ENCODE results near the gene GALNT14. TPM values are rescaled to one million over a fixed set of nuclear protein-coding genes. Genes with fewer than 3 reads are reported as not detected.

Gene GALNT14
- total RNA-seq, 1 donor from 2014 or later, result 151 TPM

GRCh38 chr2:30899516-30900054 lies 238.7 kb downstream of the GALNT14 start:
- DNase-seq (ENCODE audit: low read depth), result no peak

- no peak for DNase-seq (ENCODE audit: low read depth)
Measured at GRCh38 chr2:30897539-30897938, 240.7 kb downstream of the GALNT14 start.

DNA sequence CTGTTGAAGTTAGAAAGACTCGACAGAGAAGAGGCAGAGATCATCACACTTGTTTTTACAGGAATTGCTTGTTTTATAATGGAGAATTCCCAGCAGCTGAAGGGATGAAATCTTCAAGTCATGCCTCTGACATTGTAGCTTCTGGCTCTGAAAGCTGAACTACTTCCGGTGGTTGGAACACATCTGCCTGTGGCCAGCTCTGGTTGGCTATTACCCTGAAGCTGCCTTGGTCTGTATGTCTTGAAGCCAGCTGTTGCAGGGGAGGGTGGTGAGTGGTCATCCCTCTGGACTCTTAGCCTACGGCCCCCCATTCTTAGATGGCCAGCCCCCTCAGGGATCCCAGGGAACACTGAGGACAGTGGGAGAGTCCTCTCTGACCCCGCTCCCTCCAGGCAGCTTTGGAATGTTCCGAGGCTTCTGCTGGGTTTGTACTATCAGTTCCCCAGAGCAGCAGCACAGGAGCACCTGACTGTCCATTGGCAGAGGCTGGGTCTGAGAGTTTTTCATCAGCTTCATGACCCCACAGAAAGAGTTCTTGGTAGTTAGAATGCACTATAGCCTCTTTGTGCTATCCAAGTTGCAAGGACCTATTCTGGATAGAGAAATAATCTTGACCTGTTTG lies 243.6 kb downstream of the GALNT14 start:
- DNase-seq (ENCODE audit: low read depth), result no peak

DNA sequence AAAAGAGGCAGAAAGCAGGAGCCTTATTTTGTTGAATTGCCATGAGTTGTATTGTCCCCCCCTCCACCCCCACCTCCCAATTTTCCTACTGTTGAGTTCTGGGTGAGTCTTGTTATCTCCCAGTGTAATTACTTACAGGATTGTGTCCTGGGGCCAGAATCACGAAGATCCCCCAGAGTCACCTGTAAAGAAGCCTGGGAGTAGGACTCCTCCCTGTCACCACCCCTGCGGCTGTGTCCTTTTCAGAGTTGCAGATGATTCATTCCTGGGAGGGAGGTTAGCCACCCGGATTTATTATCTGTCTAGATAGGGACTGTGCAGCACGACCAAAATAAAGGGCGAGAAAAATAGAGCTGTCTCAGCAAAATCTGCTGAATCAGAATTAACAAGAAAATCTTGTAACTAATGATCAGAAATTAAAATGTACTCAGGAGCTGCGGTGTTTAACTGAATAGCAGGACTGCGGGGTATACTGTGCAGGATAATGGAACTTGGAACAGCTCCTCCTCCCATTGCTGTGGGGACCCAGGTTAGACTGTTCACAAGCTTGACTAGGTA lies 249.3 kb downstream of the GALNT14 start:
- DNase-seq (ENCODE audit: low read depth), result no peak

- peak; percentile 78 for DNase-seq (ENCODE audit: low read depth)
Measured at GRCh38 chr2:30886080-30886479, 252.2 kb downstream of the GALNT14 start.

- DNase-seq (ENCODE audit: low read depth), result no peak
Measured at GRCh38 chr2:30883822-30884221, 254.4 kb downstream of the GALNT14 start.

DNA sequence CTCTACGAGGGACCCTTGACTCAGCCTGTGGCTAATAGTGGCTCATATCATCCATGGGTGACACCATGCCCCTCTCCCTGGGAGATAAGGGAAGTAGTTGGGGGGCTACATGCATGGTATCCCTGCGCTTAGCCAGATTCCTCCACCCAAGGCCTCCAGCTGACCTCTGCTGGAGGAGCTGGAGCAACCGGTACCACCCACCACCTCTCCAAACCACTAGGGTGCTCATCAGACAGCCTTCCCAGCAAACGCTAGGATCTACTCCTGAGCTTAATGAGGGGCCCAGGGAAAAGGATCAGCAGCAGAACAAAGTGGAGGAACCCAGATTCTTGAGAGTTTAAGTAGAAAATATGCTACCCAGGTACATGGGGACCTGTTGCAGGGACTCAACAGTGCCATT lies 255.1 kb downstream of the GALNT14 start:
- DNase-seq (ENCODE audit: low read depth), result no peak

DNA sequence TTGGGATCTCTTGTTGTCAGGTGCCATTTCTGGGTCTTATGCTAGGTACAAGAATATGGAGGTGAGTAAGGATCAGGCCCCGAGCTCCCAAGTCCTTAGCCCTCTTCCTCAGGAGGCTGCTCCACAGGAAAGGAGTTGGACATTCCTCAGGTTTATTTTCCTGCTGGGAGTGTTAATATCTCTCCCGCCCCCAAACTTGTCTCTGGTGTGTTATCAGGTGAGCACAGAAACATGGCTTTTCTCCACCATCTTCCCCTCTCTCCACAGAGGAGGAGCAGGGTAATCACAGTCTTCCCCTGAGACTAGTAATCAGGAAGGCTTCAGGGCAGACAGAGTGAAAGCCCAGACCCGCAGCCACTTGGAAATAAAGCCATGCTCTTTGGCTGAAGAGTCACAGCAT lies 257.7 kb downstream of the GALNT14 start:
- DNase-seq (ENCODE audit: low read depth), result no peak

GRCh38 chr2:30877833-30878232 lies 260.4 kb downstream of the GALNT14 start:
- peak; percentile 38 for DNase-seq (ENCODE audit: low read depth)

GRCh38 chr2:30872797-30873196 lies 265.4 kb downstream of the GALNT14 start:
- DNase-seq (ENCODE audit: low read depth), result no peak

GRCh38 chr2:30871980-30872789 lies 266.1 kb downstream of the GALNT14 start:
- peak; percentile 99 for DNase-seq (ENCODE audit: low read depth)

DNA sequence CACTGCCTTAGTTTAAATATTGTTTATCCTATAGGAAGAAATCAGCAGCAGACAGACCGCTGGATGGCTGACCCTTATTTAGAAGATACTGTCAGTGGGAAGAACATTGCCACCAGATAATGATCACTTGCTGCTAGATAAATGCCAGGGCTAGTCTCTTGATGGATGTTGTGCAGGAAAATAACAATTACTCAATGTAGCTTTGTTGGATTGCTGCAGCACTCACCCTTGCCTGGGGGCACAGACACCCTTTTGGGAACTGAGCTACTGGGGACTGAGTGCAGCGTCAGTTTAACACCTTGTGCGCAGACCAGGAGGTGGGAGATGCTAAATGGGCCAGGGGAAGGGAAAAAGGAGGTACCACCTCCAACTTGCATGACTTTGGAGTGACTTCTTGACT lies 266.8 kb downstream of the GALNT14 start:
- no peak for DNase-seq (ENCODE audit: low read depth)

DNA sequence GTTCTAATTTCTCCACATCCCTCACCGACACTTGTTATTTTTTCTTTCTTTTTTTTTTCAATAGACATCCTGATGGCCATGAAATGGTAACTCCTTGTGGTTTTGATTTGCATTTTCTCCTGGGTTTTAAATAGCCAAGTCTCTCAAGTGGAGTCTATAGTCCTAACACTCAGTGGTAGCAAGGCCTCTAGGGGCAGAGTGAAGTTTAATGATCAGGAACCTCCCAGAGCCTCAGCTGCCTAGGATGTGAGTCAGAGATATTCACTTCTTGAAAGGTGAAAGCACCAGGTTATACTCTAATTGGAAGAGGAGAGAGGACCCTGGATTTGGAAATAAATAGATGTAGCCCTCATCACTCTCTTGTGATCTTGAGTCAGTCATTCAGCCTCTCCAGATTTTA lies 268.3 kb downstream of the GALNT14 start:
- peak; percentile 95 for DNase-seq (ENCODE audit: low read depth)

GRCh38 chr2:30867385-30867784 lies 270.9 kb downstream of the GALNT14 start:
- no peak for DNase-seq (ENCODE audit: low read depth)

- no peak for DNase-seq (ENCODE audit: low read depth)
Measured at GRCh38 chr2:30866974-30867373, 271.3 kb downstream of the GALNT14 start.

GRCh38 chr2:30865892-30866681 lies 272.2 kb downstream of the GALNT14 start:
- DNase-seq (ENCODE audit: low read depth), result no peak

DNA sequence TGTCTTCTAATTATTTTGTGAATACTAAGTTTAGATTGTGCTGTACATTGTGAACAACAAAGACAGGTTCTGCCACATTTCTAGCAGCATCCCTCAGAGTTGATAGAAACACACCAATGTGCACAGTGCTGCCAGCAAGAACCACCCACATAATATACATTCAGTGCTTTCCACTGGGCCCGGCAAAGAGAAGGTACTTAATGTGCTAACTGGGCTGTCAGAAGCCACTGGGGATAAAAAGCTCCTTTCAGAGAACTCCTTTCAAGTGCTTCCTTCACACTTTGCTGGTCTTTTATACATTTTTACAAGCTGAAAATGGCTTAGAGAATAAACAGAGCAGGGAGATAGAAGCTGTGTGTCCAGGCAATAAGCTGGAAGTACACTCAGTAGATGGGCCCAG lies 273.0 kb downstream of the GALNT14 start:
- no peak for DNase-seq (ENCODE audit: low read depth)

DNA sequence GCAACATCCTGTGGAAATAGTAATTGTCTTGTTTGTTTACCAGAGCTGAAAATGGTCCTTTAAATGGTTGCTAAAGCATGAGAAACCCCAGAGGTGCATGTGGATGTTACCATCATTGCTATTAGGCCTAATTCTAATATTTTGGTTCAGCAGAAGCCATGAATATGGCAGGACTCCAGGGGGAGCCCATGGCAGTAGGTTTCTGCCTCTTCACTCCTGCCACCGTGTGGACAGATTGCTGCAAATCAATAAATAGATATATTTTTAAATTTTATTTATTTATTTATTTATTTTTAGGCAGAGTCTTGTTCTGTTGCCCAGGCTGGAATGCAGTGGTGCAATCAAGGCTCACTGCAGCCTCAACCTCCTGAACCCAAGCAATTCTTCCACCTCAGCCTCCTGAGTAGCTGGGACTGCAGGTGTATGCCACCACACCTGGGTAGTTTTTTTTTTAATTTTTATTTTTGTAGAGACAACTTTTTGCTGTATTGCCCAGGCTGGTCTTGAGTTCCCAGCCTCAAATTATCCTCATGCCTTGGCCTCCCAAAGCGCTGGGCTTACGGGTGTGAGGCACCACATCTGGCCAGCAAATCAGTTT lies 276.1 kb downstream of the GALNT14 start:
- DNase-seq (ENCODE audit: low read depth), result peak; percentile 76

DNA sequence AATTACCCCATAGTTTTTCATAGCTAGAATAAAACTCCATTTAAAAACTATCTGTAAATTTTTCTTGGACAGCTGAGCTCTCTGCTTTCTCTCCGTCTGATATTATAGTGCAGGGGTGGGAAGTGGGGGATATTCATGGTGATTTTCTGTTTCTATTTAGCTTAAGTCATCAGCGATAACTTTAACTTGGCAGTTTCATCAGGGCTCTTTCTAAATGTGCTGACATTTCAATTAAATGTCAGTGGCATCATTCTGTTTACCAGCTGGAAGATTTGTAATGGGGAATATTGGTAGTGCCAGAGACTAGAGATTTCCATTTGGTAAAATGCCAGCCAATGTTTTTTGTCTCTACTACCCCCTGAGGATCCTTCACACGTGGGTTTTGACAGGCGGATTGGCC lies 277.5 kb downstream of the GALNT14 start:
- no peak for DNase-seq (ENCODE audit: low read depth)
